Ovary (tissue), 3 donors: ENCODE results near the gene ACACB.

Experiments
- CTCF ChIP-seq, 3 donors: fragments of 450-650 bp in 2 of 3; fragments of 200-600 bp in 1 of 3; IDR thresholded peaks; one replicate each; pipeline versions ENCODE4 v1.5.1 to v1.8.0; 2016 to 2022; ENCODE audit warnings: antibody characterized with exemption in 3 of 3, mild to moderate bottlenecking in 1 of 3
- EP300 ChIP-seq: sonication (generic); formaldehyde crosslinking; IDR thresholded peaks from one replicate; pipeline ENCODE4 v1.6.1; 2017; ENCODE audit warnings: antibody characterized with exemption
- POLR2A ChIP-seq: fragments of 450-650 bp; IDR thresholded peaks from one replicate; pipeline ENCODE4 v1.6.1; 2017; ENCODE audit warnings: antibody characterized with exemption, mild to moderate bottlenecking, moderate library complexity
- donor health status: DM: no; HTN: no; CAD: no.

- TF ChIP-seq CTCF (IDR thresholded peaks at IDR 0.05) = no peak
- no peak for TF ChIP-seq POLR2A
- no peak for TF ChIP-seq EP300
Measured at GRCh38 chr12:109160433-109160832, 44.0 kb downstream of the ACACB start.
